Kidney (tissue), 14 donors: Measurements from ENCODE around the gene ME2. TPM values are rescaled to one million over a fixed set of nuclear protein-coding genes. Genes with fewer than 3 reads are reported as not detected.
"Not testable (repeated sequence)": the region's sequence is repeated elsewhere in the genome, so short reads cannot be mapped to it uniquely, and the experiment has no call there.

Experiments used
- DNase-seq, 5 donors: peaks; one replicate each; pipeline ENCODE4 v3.0.0-alpha.2; 2013 to 2020
- FAIRE-seq: peaks from 2 replicates; lab custom pipeline; 2012; peaks lifted over from hg19 to GRCh38; lab: Jason Lieb, UNC
- H3K27ac ChIP-seq, 2 donors: one replicate each; pipeline ENCODE4 v1.7.0; 2013; ENCODE audit warnings: low read depth in 2 of 2, low read length in 2 of 2, inconsistent platforms in 1 of 2
- H3K27me3 ChIP-seq: one replicate; pipeline ENCODE4 v1.7.1; 2013; ENCODE audit warnings: low read length, inconsistent platforms; ENCODE audit not compliant: control insufficient read depth, insufficient read depth
- H3K36me3 ChIP-seq, 3 donors: one replicate each; pipeline versions ENCODE4 v1.7.0 to v1.7.1; 2013; ENCODE audit warnings: low read length in 3 of 3, control low read depth in 1 of 3, inconsistent platforms in 1 of 3; ENCODE audit not compliant: insufficient read depth in 3 of 3, control insufficient read depth in 2 of 3
- H3K4me1 ChIP-seq, 3 donors: one replicate each; pipeline versions ENCODE4 v1.7.0 to v1.7.1; 2013; ENCODE audit warnings: low read length in 3 of 3, inconsistent platforms in 1 of 3, low read depth in 1 of 3; ENCODE audit not compliant: control insufficient read depth in 2 of 3, insufficient read depth in 2 of 3
- H3K4me3 ChIP-seq, 3 donors: one replicate each; pipeline versions ENCODE4 v1.7.0 to v1.8.1; 2013; ENCODE audit warnings: low read length in 3 of 3, control low read depth in 1 of 3, inconsistent platforms in 1 of 3
- H3K9ac ChIP-seq, 3 donors: one replicate each; pipeline versions ENCODE4 v1.7.0 to v1.7.1; 2013; ENCODE audit warnings: low read length in 3 of 3, control low read depth in 1 of 3, inconsistent platforms in 1 of 3
- H3K9me3 ChIP-seq, 3 donors: one replicate each; pipeline versions ENCODE4 v1.7.0 to v1.7.1; 2013; ENCODE audit warnings: low read length in 3 of 3, control low read depth in 1 of 3, inconsistent platforms in 1 of 3; ENCODE audit not compliant: control insufficient read depth in 2 of 3, insufficient read depth in 1 of 3
- CTCF ChIP-seq: IDR thresholded peaks from 3 replicates; pipeline ENCODE4 v1.5.1; 2012; ENCODE audit warnings: mild to moderate bottlenecking, moderate library complexity, borderline replicate concordance; ENCODE audit not compliant: insufficient read depth; ENCODE audit errors: extremely low read depth
- intact Hi-C: fragments of 100-400 bp; cut with DNase I; formaldehyde crosslinking; loops from one replicate; pipeline ENCODE4 v1.11.1; 2022
- polyA plus RNA-seq: library from polyadenylated mRNA; stranded (reverse); fragments of 350-450 nt; fragmentation: Illumina TruSeq; extraction: RNeasy Lipid Tissue Mini Kit (QIAGEN cat#74804); gene quantifications from one replicate; pipeline ENCODE4 v1.2.3, GENCODE V29; 2014; ENCODE audit warnings: low read depth, low replicate concordance; ENCODE audit not compliant: insufficient read depth
- total RNA-seq: library from RNA; stranded (reverse); fragmentation: NEBNext Ultra II Directional; extraction: Animal tissue kit (Norgen Biotek cat#: 25700); gene quantifications from one replicate; pipeline ENCODE4 v1.2.1, GENCODE V29; 2021
- donor health status: control.
- donor health status: control.
- donor health status: control.
- donor health status: control.
- donor health status: control.
- donor health status: DM: yes; HTN: yes; CAD: no.
- donor health status: Normal renal cell carcinoma (clear cell type).

The ME2 gene
- total and polyA plus RNA-seq, 2 donors from 2014 or later, result 20.5 to 32.8 TPM

GRCh38 chr18:50992351-50992762, 113.4 kb downstream of the ME2 start:
- Histone ChIP-seq H3K4me1 (no peaks in the 10 kb centered on the region), H3K27ac (no peak overlapping the region), H3K27me3 (no peaks in the 10 kb centered on the region), H3K9ac (no peak overlapping the region), H3K9me3 (no peaks in the 10 kb centered on the region), H3K4me3 (no peak overlapping the region), H3K36me3 (no peaks in the 10 kb centered on the region)
- no peak for FAIRE-seq
- intact Hi-C loops, result no loop called here
- no peak for TF ChIP-seq CTCF
- DNase-seq, result no peak

- H3K9ac ChIP-seq, result no peak overlapping the region
- no peak overlapping the region for H3K4me3 ChIP-seq
- no peaks in the 10 kb centered on the region for H3K36me3 ChIP-seq
- H3K4me1 ChIP-seq, result no peaks in the 10 kb centered on the region
- no peak overlapping the region for H3K27ac ChIP-seq
- DNase-seq (no peak), FAIRE-seq (no peak)
- intact Hi-C loops, result no loop called here
- H3K27me3 ChIP-seq, result no peaks in the 10 kb centered on the region
- peaks cover 0 to 2% (median 0%) of the 10 kb centered on the region in 3 donors for H3K9me3 ChIP-seq
- no peak for TF ChIP-seq CTCF
Measured at GRCh38 chr18:50994031-50994430, 115.1 kb downstream of the ME2 start.

GRCh38 chr18:51003174-51003573, 124.3 kb downstream of the ME2 start:
- H3K4me1 ChIP-seq, H3K9me3 ChIP-seq, H3K9ac ChIP-seq, H3K4me3 ChIP-seq, DNase-seq, FAIRE-seq, intact Hi-C loops, H3K36me3 ChIP-seq, H3K27me3 ChIP-seq, H3K27ac ChIP-seq: not testable (repeated sequence)

Other genes starting within 250 kb of the ME2 start
- 2.9 TPM for gene MRO, start 59.1 kb upstream of the ME2 start, total RNA-seq
- gene MRO, start 59.1 kb upstream of the ME2 start, polyA plus RNA-seq, result 6.9 TPM
- 14.8 TPM for gene ELAC1, start 88.9 kb downstream of the ME2 start, total RNA-seq
- gene ELAC1, start 88.9 kb downstream of the ME2 start, polyA plus RNA-seq, result 11.7 TPM
- 126 TPM for gene SMAD4, start 151.1 kb downstream of the ME2 start, total RNA-seq
- gene SMAD4, start 151.1 kb downstream of the ME2 start, polyA plus RNA-seq, result 22.2 TPM